SU-DHL-6 (cell line): ENCODE measurements around the gene HSFX4.
"Not testable (repeated sequence)": the region's sequence is repeated elsewhere in the genome, so short reads cannot be mapped to it uniquely, and the experiment has no call there.

ENCODE experiments used
- H2AFZ ChIP-seq: fragments of 200-600 bp; sonication (generic); 2 replicates; pipeline ENCODE4 v1.6.1; 2014; ENCODE audit warnings: low read depth, mild to moderate bottlenecking, moderate library complexity, mixed read lengths, antibody characterized with exemption, low read length; ENCODE audit not compliant: severe bottlenecking
- H3F3A ChIP-seq: fragments of 200-600 bp; shearing (Covaris generic); 2 replicates; pipeline ENCODE4 v1.6.0; 2016; ENCODE audit warnings: antibody characterized with exemption, mild to moderate bottlenecking; ENCODE audit not compliant: insufficient read depth
- H3K27ac ChIP-seq: fragments of 200-600 bp; sonication (generic); 2 replicates; pipeline ENCODE4 v1.5.1; 2016; ENCODE audit warnings: low read depth, mild to moderate bottlenecking, low read length, moderate library complexity, mixed read lengths
- H3K27me3 ChIP-seq: fragments of 200-600 bp; sonication (generic), shearing (Covaris generic); 2 replicates; pipeline ENCODE4 v1.6.0; 2014; ENCODE audit warnings: mild to moderate bottlenecking, low read length
- H3K36me3 ChIP-seq: fragments of 200-600 bp; sonication (generic); 2 replicates; pipeline ENCODE4 v1.6.1; 2014; ENCODE audit warnings: mild to moderate bottlenecking, low read length, mixed read lengths
- H3K4me2 ChIP-seq: fragments of 300-600, 200-600 bp; shearing (Covaris generic), sonication (generic); 2 replicates; pipeline ENCODE4 v1.6.0; 2014; ENCODE audit warnings: low read length, low read depth, mild to moderate bottlenecking; ENCODE audit not compliant: poor library complexity, severe bottlenecking
- H3K4me3 ChIP-seq: fragments of 200-600 bp; sonication (generic); 2 replicates; pipeline ENCODE4 v1.5.1; 2014; ENCODE audit warnings: antibody characterized with exemption, low read length, mild to moderate bottlenecking, mixed read lengths; ENCODE audit not compliant: insufficient read depth, poor library complexity, severe bottlenecking
- H3K79me2 ChIP-seq: fragments of 200-600 bp; sonication (generic); 2 replicates; pipeline ENCODE4 v1.6.1; 2014; ENCODE audit warnings: mild to moderate bottlenecking, low read length, moderate library complexity; ENCODE audit not compliant: insufficient read depth
- H3K9ac ChIP-seq: fragments of 200-600 bp; sonication (generic); 2 replicates; pipeline ENCODE4 v1.7.0; 2014; ENCODE audit warnings: mild to moderate bottlenecking, low read length
- H3K9me2 ChIP-seq: fragments of 200-600 bp; sonication (generic); replicated peaks from 2 replicates; pipeline ENCODE4 v1.6.1; 2014; ENCODE audit warnings: low read length; ENCODE audit not compliant: insufficient read depth
- H3K9me3 ChIP-seq: fragments of 200-600 bp; sonication (generic); 2 replicates; pipeline ENCODE4 v1.6.1; 2014; ENCODE audit warnings: low read length, mixed read lengths; ENCODE audit not compliant: insufficient read depth
- H4K20me1 ChIP-seq: fragments of 200-600 bp; sonication (generic); 2 replicates; pipeline ENCODE4 v1.6.1; 2014; ENCODE audit warnings: low read depth, mild to moderate bottlenecking, antibody characterized with exemption, low read length, moderate library complexity, mixed read lengths
- EZH2phosphoT487 ChIP-seq: fragments of 200-600 bp; sonication (generic), shearing (Covaris generic); conservative IDR thresholded peaks from 2 replicates; pipeline ENCODE4 v1.6.1; 2018; ENCODE audit warnings: mild to moderate bottlenecking, antibody characterized with exemption, low read length, moderate library complexity, mixed read lengths
- TF ChIP-seq, protein P1 (sequence below): fragments of 200-600 bp; sonication (generic); IDR thresholded peaks from one replicate; pipeline ENCODE4 v1.5.1; 2017; ENCODE audit warnings: antibody characterized with exemption, mild to moderate bottlenecking, low read length, moderate library complexity; ENCODE audit not compliant: insufficient read depth, poor library complexity, severe bottlenecking

The HSFX4 gene

DNA sequence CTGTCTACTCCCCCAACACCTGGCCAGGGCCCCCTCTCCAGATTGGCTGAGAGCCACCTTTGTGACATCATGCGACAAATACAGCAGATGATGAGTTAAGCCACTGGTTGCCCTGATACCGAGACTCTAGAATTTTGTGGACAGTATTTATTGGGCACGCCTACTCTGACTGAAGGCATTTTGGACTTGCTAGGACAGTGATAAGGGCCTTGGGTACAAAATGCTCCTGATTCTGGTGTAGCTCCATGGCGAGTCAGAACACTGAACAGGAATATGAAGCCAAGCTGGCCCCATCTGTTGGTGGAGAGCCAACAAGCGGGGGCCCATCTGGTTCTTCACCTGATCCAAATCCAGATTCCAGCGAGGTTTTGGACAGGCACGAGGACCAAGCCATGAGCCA, at the start of gene HSFX4:
HSFX4 (plus strand) TSS at position 174 of the 400 bp plus-strand sequence; CDS start at position 246, 72 bp downstream.
- H3K27ac ChIP-seq, H3K9ac ChIP-seq, H3F3A ChIP-seq, H3K4me2 ChIP-seq, H3K9me2 ChIP-seq, H3K9me3 ChIP-seq, H3K36me3 ChIP-seq, H4K20me1 ChIP-seq, H3K27me3 ChIP-seq, H3K79me2 ChIP-seq, H2AFZ ChIP-seq, H3K4me3 ChIP-seq: not testable (repeated sequence)

DNA sequence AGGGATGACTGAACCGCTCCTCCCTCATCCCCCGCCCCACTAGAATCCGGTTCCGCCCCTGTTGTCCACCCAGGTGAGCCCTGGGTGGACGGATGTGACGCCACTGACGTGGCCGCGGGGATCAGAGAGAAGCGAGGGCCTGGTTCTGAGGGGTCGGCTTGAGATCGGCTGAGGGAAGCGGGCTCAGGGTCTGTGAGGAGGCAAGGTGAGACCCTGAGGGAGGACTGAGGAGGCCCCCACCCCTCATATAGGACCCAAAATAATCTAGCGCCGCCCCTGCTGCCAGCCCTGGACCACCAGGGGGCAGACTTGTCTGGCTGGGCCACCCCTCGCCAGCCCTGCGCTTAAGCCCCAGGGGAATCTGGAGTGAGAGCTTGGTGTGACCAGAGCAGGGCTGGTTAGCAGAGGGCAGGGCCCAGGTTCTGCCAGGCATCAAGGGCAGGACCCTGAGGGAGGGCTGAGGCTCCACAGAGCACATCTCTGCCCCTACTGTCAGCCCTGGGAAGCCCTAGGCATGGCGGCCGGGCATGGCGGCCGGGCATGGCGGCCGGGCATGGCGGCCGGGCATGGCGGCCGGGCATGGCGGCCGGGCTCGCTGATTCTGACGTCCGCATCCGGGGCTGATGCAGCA, 48.2 kb upstream of the HSFX4 start, which contains the start of gene MAGEA8:
MAGEA8 (plus strand) TSS at position 103 of the 631 bp plus-strand sequence. CDS start 3,090 bp downstream, outside the sequence.
- Histone ChIP-seq H4K20me1 (no peaks in the 10 kb centered on the region), H3K4me2 (no peak within 1 kb of the TSS), H3K27ac (no peak within 1 kb of the TSS), H3K36me3 (no peaks in the 10 kb centered on the region), H3K9ac (no peak within 1 kb of the TSS), H3K9me3 (no peaks in the 10 kb centered on the region), H3K27me3 (no peaks in the 10 kb centered on the region), H3F3A (no peaks in the 10 kb centered on the region), H2AFZ (no peak within 1 kb of the TSS), H3K4me3 (no peak within 1 kb of the TSS), H3K9me2 (no peaks in the 10 kb centered on the region), H3K79me2 (no peaks in the 10 kb centered on the region)
- no peak for TF ChIP-seq EZH2phosphoT487
- TF ChIP-seq, protein P1, sequence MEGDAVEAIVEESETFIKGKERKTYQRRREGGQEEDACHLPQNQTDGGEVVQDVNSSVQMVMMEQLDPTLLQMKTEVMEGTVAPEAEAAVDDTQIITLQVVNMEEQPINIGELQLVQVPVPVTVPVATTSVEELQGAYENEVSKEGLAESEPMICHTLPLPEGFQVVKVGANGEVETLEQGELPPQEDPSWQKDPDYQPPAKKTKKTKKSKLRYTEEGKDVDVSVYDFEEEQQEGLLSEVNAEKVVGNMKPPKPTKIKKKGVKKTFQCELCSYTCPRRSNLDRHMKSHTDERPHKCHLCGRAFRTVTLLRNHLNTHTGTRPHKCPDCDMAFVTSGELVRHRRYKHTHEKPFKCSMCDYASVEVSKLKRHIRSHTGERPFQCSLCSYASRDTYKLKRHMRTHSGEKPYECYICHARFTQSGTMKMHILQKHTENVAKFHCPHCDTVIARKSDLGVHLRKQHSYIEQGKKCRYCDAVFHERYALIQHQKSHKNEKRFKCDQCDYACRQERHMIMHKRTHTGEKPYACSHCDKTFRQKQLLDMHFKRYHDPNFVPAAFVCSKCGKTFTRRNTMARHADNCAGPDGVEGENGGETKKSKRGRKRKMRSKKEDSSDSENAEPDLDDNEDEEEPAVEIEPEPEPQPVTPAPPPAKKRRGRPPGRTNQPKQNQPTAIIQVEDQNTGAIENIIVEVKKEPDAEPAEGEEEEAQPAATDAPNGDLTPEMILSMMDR = no peak

- H3K4me3 ChIP-seq, H3K27ac ChIP-seq, H4K20me1 ChIP-seq, H3K4me2 ChIP-seq, H3K36me3 ChIP-seq, H3K9me2 ChIP-seq, H2AFZ ChIP-seq, H3K9ac ChIP-seq, H3F3A ChIP-seq, H3K27me3 ChIP-seq, H3K9me3 ChIP-seq, H3K79me2 ChIP-seq: not testable (repeated sequence)
Measured at GRCh38 chrX:149890828-149891227, 38.5 kb upstream of the HSFX4 start.

DNA sequence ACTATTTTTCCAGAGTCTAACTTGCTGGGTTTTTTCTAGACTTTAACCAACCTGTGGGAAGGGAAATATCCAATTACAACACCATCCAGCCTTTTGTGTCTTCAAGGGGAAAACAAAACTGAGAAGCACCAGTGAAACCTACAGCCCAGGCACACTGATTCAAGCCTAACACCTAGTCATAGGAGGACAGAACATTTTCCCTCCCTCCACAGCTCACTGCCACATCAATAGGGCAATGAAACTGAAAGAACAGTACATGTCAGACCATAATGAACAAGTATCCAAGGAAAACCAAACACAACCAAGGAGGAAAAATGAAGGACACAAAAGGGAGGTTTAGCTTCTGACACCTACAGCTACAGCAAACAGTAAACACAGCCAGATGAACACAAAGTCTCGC, 30.8 kb upstream of the HSFX4 start:
- Histone ChIP-seq H3K9ac (no peak overlapping the region), H3K4me2 (no peak overlapping the region), H4K20me1 (no peaks in the 10 kb centered on the region), H3K9me2 (no peaks in the 10 kb centered on the region), H3K27ac (no peak overlapping the region), H3F3A (no peaks in the 10 kb centered on the region), H3K36me3 (no peaks in the 10 kb centered on the region), H3K79me2 (no peaks in the 10 kb centered on the region), H3K9me3 (no peaks in the 10 kb centered on the region), H2AFZ (no peak overlapping the region), H3K4me3 (no peak overlapping the region), H3K27me3 (no peaks in the 10 kb centered on the region)
- TF ChIP-seq, protein P1 = no peak
- no peak for TF ChIP-seq EZH2phosphoT487
